HG03025 (cell line): ENCODE data around the gene HELZ.

Source experiments
- ATAC-seq: cut with Tn5 transposase; IDR thresholded peaks from one replicate; pipeline ENCODE4 v1.9.1; 2021; ENCODE audit warnings: mild to moderate bottlenecking, moderate library complexity; ENCODE audit not compliant: unreplicated experiment, low FRiP score

The HELZ gene

GRCh38 chr17:67229109-67229955 is 15.7 kb downstream of the HELZ start:
- ATAC-seq = no peak

- ATAC-seq = no peak
Observed at GRCh38 chr17:67227488-67227887, 17.5 kb downstream of the HELZ start.

- ATAC-seq = no peak
Observed at GRCh38 chr17:67225316-67225715, 19.7 kb downstream of the HELZ start.

GRCh38 chr17:67224736-67225135 is 20.3 kb downstream of the HELZ start:
- ATAC-seq = no peak

GRCh38 chr17:67223924-67224323 is 21.1 kb downstream of the HELZ start:
- no peak for ATAC-seq

- ATAC-seq = no peak
Observed at GRCh38 chr17:67221062-67221998, 23.7 kb downstream of the HELZ start.

- ATAC-seq = no peak
Observed at GRCh38 chr17:67218385-67218950, 26.5 kb downstream of the HELZ start.

GRCh38 chr17:67217446-67217845 is 27.6 kb downstream of the HELZ start:
- no peak for ATAC-seq

- no peak for ATAC-seq
Observed at GRCh38 chr17:67216578-67217320, 28.2 kb downstream of the HELZ start.

GRCh38 chr17:67215991-67216421 is 29.0 kb downstream of the HELZ start:
- ATAC-seq = no peak

- no peak for ATAC-seq
Observed at GRCh38 chr17:67212714-67213417, 32.1 kb downstream of the HELZ start.

GRCh38 chr17:67212231-67212630 is 32.8 kb downstream of the HELZ start:
- no peak for ATAC-seq

GRCh38 chr17:67211742-67212141 is 33.3 kb downstream of the HELZ start:
- no peak for ATAC-seq

GRCh38 chr17:67210915-67211314 is 34.1 kb downstream of the HELZ start:
- ATAC-seq = no peak

- no peak for ATAC-seq
Observed at GRCh38 chr17:67208232-67208631, 36.8 kb downstream of the HELZ start.

GRCh38 chr17:67203818-67204217 is 41.2 kb downstream of the HELZ start:
- ATAC-seq = no peak

GRCh38 chr17:67202503-67202902 is 42.5 kb downstream of the HELZ start:
- ATAC-seq = no peak

- no peak for ATAC-seq
Observed at GRCh38 chr17:67200727-67201301, 44.2 kb downstream of the HELZ start.

GRCh38 chr17:67198131-67198530 is 46.9 kb downstream of the HELZ start:
- ATAC-seq = no peak
